T-helper 2 cell (primary cell): ENCODE results near the gene CDK14.

Source experiments
- DNase-seq, 5 experiments: peaks; one replicate each; pipeline versions ENCODE4 v3.0.0 to v3.0.0-alpha.2; 2012 to 2022
- total RNA-seq, 2 donors: gene quantifications; one replicate each; lab custom pipeline; 2026; lab: John Stamatoyannopoulos, UW

CDK14 gene
- total RNA-seq = 0.31 to 1.3 reads per million in 2 donors

GRCh38 chr7:90595801-90596670 is at the start of gene CDK14:
Gene CDK14 (plus strand): TSS chr7:90596321. CDS start chr7:90596628, 307 bp downstream.
- peak in 1 of 5 experiments; percentile 39 for DNase-seq

DNA sequence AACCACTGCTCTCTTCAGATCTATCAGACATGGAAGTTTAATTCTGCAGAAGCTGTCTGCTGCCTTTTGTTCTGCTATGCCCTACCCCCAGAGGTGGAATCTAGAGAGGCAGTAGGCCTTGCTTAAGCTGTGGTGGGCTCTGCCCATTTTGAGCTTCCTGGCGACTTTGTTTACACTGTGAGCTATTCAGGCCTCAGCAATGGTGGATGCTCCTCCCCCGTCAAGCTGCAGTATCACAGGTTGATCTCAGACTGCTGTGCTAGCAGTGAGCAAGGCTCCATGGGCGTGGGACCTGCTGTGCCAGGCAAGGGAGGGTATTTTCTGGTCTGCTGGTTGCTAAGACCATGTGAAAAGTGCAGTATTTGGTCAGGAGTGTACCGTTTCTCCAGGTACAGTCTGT is 45.1 kb upstream of the CDK14 start:
- DNase-seq = no peak

GRCh38 chr7:90552521-90552920 is 43.6 kb upstream of the CDK14 start:
- DNase-seq = no peak

DNA sequence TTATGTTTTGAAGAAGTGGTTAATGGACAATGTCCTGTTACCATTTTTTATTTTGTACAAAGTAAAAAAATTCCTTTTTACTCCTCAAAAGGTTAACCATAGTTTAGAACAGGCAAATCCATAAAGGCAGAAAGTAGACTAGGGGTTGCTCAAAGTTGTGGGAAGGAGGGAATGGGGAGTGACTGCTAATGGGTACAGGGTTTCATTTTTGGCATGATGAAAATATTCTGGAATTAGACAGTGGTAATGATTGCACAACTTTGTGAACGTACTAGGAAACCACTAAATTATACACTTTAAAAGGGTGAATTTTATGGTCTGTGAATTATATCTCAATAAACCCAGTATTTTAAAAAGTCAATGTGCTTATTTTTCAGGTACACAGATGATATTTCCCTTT is 35.4 kb upstream of the CDK14 start:
- no peak for DNase-seq

DNA sequence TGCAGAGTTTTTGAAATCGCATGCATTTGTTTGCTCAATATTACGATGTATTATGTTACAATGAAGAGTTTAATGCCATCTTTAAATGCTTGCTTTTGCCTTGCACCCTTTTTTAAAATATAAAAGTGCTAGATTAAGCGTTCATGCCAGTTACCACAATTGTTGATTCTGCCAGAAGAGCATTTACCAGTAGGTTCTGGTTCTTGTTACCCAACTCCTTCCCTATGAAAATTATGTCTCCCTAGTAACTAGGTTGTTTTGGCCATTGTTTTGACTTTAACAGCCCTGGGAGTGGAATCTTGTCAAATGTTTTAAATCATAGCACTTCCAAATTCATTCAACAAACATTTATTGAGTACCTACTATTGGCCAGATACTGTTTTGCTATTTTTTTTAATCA is 32.8 kb upstream of the CDK14 start:
- no peak for DNase-seq

DNA sequence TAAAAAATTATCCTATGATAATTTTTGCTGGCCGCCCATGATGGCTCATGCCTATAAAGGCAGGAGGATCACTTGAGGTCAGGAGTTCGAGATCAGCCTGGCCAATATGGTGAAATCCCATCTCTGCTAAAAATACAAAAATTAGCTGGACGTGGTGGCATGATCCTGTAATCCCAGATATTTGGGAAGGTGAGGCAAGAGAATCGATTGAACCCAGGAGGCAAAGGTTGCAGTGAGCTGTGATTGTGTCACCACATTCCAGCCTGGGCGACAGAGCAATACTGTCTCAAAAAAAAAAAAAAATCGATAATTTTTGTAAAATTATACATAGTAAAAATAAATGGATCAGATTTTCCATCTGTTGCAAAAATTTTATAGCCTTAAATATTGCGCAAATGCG is 31.7 kb upstream of the CDK14 start:
- no peak for DNase-seq

DNA sequence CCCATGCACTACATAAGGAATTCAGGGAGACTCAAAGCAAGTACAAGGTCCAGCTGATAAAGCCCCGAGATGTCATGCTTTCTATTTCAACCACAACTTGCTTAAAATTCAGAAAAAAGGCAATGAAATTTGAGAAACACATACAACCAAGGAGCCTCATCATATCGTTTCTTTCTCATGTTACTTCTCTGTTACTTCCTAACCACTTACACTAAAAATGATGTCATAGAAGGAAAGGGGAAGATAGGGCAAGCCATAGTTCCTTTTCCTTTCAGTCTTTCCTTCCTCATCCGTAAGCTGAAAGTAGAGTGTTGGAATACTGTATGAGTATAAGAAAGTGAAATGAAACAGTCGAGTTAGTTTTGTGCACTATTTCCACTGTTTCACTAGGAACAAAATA is 27.9 kb upstream of the CDK14 start:
- DNase-seq = no peak

GRCh38 chr7:90569368-90569767 is 26.8 kb upstream of the CDK14 start:
- DNase-seq = no peak

GRCh38 chr7:90570373-90570959 is 25.7 kb upstream of the CDK14 start:
- DNase-seq = no peak

GRCh38 chr7:90574146-90574819 is 21.8 kb upstream of the CDK14 start:
- DNase-seq = no peak

DNA sequence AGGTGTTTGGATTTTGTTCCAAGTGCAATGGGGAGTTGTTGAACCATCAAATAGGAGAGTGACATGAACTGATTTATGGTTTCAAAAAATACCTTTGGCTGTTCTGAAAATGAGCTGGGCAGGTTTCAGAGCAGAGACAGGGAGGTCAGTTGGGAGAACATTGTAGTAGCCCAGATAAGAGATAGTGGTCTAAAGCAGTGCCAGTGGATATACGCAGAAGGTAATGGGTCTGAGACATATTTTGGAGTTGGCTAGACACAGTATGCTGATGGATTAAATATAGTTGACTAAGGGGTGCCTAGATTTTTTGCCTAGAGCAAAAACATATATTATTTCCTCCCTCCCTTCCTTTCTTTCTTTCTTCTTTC is 21.3 kb upstream of the CDK14 start:
- no peak for DNase-seq

- DNase-seq = no peak
Observed at GRCh38 chr7:90579181-90579688, 16.9 kb upstream of the CDK14 start.

DNA sequence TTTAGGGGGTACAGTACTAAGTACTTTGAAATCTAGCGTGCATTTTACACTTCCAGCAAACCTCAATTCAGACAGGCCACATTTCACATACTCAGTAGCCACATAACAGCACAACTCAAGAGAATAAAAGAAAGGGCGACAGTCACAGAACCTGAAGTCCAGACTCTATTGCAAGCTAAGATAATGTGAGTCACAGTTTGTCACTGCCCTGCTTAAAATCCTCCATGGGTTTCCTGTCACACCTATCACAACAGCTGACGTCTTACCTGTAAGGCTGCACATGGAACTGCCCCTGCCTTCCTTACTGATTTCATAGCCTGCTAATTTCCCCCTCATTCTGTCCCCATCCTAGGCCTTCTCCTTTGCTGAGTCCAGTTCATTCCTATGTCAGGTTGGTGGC is 16.1 kb upstream of the CDK14 start:
- DNase-seq = no peak

- no peak for DNase-seq
Observed at GRCh38 chr7:90582164-90582563, 14.0 kb upstream of the CDK14 start.

GRCh38 chr7:90584378-90584777 is 11.7 kb upstream of the CDK14 start:
- DNase-seq = no peak

DNA sequence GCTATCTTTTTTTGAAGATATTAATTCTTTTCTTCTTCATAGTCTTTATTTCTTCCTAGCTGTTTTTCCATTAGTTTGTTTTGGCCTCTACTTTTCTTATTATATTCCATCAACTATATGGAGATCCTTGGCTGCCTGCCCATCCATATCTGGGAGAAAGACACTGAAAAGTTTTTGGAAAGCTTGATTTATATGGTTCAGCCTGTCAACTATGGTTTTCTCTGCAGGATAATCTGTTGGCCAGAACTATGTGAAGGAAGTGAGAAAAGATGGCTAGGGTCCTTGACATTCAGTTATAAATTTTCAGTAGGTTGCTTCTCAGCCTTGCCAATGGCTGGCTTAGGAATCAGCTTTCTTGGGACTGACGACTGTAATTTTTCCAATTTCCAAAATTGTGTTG is 10.0 kb upstream of the CDK14 start:
- DNase-seq = no peak

- DNase-seq = no peak
Observed at GRCh38 chr7:90587766-90588165, 8.4 kb upstream of the CDK14 start.

GRCh38 chr7:90592033-90592432 is 4.1 kb upstream of the CDK14 start:
- no peak for DNase-seq

DNA sequence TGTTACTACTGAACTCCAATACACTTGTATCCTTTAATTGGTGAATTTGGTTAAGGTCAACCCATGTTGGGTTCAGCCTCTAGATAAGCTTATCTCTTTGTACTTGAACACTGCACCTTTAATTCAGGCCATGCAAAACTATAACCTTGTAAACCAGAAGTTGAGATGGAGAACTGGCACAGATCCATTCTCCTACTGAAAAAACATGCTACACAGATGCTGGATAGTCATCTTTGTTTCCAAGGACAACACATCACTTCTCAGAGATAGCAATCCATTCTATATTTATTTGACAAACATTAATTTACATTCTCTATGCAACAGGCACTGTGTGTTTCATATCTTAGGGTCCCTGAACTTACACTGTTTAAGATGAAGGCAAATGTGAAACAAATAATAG is 2.9 kb upstream of the CDK14 start:
- no peak for DNase-seq

DNA sequence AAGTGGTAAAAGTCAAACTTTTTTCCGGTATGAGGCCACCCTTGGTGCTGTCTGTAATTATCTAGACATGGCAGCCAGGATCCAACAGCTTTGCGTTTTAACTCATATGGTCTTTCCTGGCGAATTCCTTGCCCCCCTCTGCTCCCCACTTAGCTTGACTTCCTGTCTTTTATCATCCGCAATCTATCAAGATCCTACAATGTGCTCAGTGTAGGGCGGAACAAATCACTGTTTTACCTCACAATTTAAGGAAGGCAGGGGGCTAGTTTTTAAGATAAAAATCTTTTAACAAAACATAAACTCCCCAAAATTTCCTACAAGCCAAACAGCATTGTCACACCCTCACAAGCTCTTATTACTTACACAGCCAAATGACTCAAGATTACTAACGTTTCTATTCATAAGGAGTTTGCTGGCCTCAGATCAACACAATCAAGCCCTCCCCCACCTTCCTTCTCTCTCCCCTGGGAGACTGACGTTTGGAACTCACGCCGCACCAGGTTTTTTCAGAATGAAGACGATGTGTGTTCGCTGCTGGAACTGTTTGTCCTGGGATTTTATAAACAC is 1.3 kb upstream of the CDK14 start:
- no peak for DNase-seq

DNA sequence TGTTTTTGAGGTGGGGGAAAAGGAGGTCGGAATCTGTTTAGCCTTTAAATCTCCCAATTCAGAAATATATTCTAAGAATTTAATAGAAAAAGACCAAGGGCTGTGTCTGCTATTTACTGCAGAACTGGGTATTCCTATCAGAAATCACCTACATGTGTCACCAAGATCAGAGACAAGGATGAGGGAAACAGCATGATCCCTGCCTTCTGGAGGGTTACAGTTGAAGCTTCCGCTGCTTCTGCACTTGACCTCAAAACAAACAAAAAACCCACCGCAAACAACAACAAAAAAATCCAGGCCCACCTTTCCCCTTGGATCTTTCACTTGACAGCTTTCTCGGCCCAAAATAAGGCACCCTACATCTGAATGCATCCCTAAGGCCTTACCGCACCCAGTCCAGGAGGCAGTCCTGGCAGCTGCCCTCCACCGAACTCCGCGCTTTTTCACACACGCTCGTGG is 750 bp upstream of the CDK14 start:
- no peak for DNase-seq

- DNase-seq = no peak
Observed at GRCh38 chr7:90596671-90597562, 796 bp downstream of the CDK14 start.
